HepG2 (cell line): Measurements from ENCODE around the gene PHF19.

Experiments used
- ATF4 ChIP-seq, 2 experiments: fragments of 450-650 bp in 1 of 2; sonication (generic) in 1 of 2; formaldehyde crosslinking; IDR thresholded peaks; 2 replicates each; pipeline versions ENCODE4 v1.5.0 to v1.8.0; 2020 to 2022; ENCODE audit warnings: mild to moderate bottlenecking in 1 of 2, missing genetic modification reagents in 1 of 2
- CTCF ChIP-seq: sonication (generic); formaldehyde crosslinking; IDR thresholded peaks from 2 replicates; pipeline ENCODE4 v1.5.0; 2020; ENCODE audit warnings: mild to moderate bottlenecking, missing genetic modification reagents, moderate library complexity
- EZH2 ChIP-seq: conservative IDR thresholded peaks from 2 replicates; pipeline ENCODE4 v1.6.1; 2012; ENCODE audit warnings: mild to moderate bottlenecking, low read depth, low read length, moderate library complexity
- HNF1B ChIP-seq: sonication (generic); formaldehyde crosslinking; IDR thresholded peaks from 2 replicates; pipeline ENCODE4 v1.5.1; 2020; ENCODE audit warnings: mild to moderate bottlenecking, moderate library complexity, missing genetic modification reagents
- HOXD1 ChIP-seq: sonication (generic); formaldehyde crosslinking; IDR thresholded peaks from 2 replicates; pipeline ENCODE4 v1.5.0; 2020; ENCODE audit warnings: missing genetic modification reagents
- IRF2 ChIP-seq: IDR thresholded peaks from 2 replicates; pipeline ENCODE4 v1.6.1; 2018; ENCODE audit warnings: missing genetic modification reagents, missing compliant biosample characterization
- ISL2 ChIP-seq: sonication (generic); formaldehyde crosslinking; IDR thresholded peaks from 2 replicates; pipeline ENCODE4 v1.5.0; 2020; ENCODE audit warnings: missing genetic modification reagents
- JDP2 ChIP-seq: sonication (generic); formaldehyde crosslinking; IDR thresholded peaks from 2 replicates; pipeline ENCODE4 v1.8.1; 2022; ENCODE audit warnings: missing genetic modification reagents, borderline replicate concordance
- KAT2B ChIP-seq: fragments of 150-350 bp; IDR thresholded peaks from 2 replicates; pipeline ENCODE4 v1.6.1; 2014; ENCODE audit warnings: low read depth, low read length, borderline replicate concordance
- NFE2L1 ChIP-seq: sonication (generic); formaldehyde crosslinking; IDR thresholded peaks from 2 replicates; pipeline ENCODE4 v1.4.0; 2020; ENCODE audit warnings: missing genetic modification reagents, mild to moderate bottlenecking, borderline replicate concordance
- PHF21A ChIP-seq: sonication (generic); formaldehyde crosslinking; IDR thresholded peaks from 2 replicates; pipeline ENCODE4 v1.5.0; 2020; ENCODE audit warnings: mild to moderate bottlenecking, missing genetic modification reagents
- ZNF207 ChIP-seq: fragments of 450-650 bp; IDR thresholded peaks from 2 replicates; pipeline ENCODE4 v1.6.1; 2016; ENCODE audit warnings: antibody characterized with exemption, borderline replicate concordance
- ZNF451 ChIP-seq: sonication (generic); formaldehyde crosslinking; IDR thresholded peaks from 2 replicates; pipeline ENCODE4 v1.5.0; 2020; ENCODE audit warnings: mild to moderate bottlenecking, missing genetic modification reagents
- ZNF644 ChIP-seq: IDR thresholded peaks from 2 replicates; pipeline ENCODE4 v1.6.1; 2016; ENCODE audit warnings: low read depth

GRCh38 chr9:120892748-120893610 lies 16.0 kb upstream of the PHF19 start:
- TF ChIP-seq CTCF (no peak), ZNF451 (CRISPR knock-in tag) (no peak), HOXD1 (CRISPR knock-in tag) (no peak), IRF2 (CRISPR knock-in tag) (no peak), PHF21A (CRISPR knock-in tag) (no peak), KAT2B (no peak), NFE2L1 (no peak), ATF4 (CRISPR knock-in tag; IDR thresholded peaks at IDR 0.05) (no peak), JDP2 (CRISPR knock-in tag) (no peak), ZNF207 (no peak), ISL2 (CRISPR knock-in tag) (no peak), HNF1B (CRISPR knock-in tag) (no peak), EZH2 (no peak), ZNF644 (CRISPR knock-in tag) (no peak)
